ENCODE measurements around the gene RET. TPM values are rescaled to one million over a fixed set of nuclear protein-coding genes. Genes with fewer than 3 reads are reported as not detected.

Gene RET
- polyA plus RNA-seq, 3 donors, result 0.08 to 0.39 (median 0.14) TPM

DNA sequence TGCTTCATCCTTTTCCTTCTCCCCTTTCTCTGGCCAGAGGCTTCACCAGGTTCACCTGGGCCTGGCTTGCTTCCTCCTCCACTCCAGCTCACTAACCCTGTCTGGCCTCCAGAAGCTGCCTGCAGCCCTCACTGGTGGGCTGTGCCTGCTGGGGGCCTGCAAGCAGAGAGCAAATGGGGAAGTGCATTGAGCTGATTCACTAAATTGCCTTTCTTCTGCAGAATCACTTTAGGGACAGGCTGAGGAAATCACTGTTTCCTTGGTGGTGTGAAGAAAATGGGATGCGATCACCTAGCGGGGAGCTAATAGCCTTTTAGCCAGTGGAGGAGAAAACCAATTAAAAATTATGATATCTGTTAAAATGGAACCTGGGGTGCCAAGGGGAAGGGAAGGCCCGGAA lies 3.0 kb downstream of the RET start:
- Histone ChIP-seq H3K9me3 (replicated peaks in 1 of 2; ENCODE audit: control insufficient read depth in 1 of 2, insufficient read depth in 1 of 2, low read length in 2 of 2) (no peaks in the 10 kb centered on the region), H2AFZ (ENCODE audit: insufficient read depth, low read depth, low read length, poor library complexity, severe bottlenecking) (no peak overlapping the region), H4K20me1 (ENCODE audit: insufficient read depth, low read length) (no peaks in the 10 kb centered on the region), H3K79me2 (ENCODE audit: insufficient read depth, low read length) (no peaks in the 10 kb centered on the region), H3K9ac (ENCODE audit: insufficient read depth, low read length, poor library complexity, severe bottlenecking) (no peak overlapping the region), H3K4me2 (replicated peaks; ENCODE audit: extremely low read depth, low read length, poor library complexity, severe bottlenecking) (no peak overlapping the region), H3K4me1 (ENCODE audit: control insufficient read depth in 1 of 2, insufficient read depth in 2 of 2, low read length in 2 of 2) (peaks cover 35 to 69% of the 10 kb centered on the region in 2 donors), H3K36me3 (replicated peaks in 1 of 2; ENCODE audit: control insufficient read depth in 1 of 2, insufficient read depth in 2 of 2, low read length in 2 of 2) (no peaks in the 10 kb centered on the region), H3K4me3 (replicated peaks in 1 of 3; ENCODE audit: low read depth in 2 of 3, low read length in 3 of 3) (no peak overlapping the region), H3K27ac (ENCODE audit: low read depth in 1 of 2, low read length in 2 of 2) (no peak overlapping the region), H3K27me3 (ENCODE audit: control insufficient read depth in 2 of 2, insufficient read depth in 2 of 2, low read length in 2 of 2) (peaks cover 8 to 42% of the 10 kb centered on the region in 2 donors)
- Mint-ChIP-seq H3K9me3 (peaks cover 0 to 9% (median 0%) of the 10 kb centered on the region in 7 donors), H3K4me1 (peaks cover 49% of the 10 kb centered on the region), H3K27me3 (ENCODE audit: low read depth in 3 of 3) (peaks cover 35 to 62% (median 58%) of the 10 kb centered on the region in 3 donors), H3K4me3 (peak overlapping the region in 1 of 2 donors; percentile 7), H3K36me3 (peaks cover 0 to 1% of the 10 kb centered on the region in 2 donors), H3K27ac (no peak overlapping the region)
- no peak for DNase-seq
- TF ChIP-seq, protein P1, sequence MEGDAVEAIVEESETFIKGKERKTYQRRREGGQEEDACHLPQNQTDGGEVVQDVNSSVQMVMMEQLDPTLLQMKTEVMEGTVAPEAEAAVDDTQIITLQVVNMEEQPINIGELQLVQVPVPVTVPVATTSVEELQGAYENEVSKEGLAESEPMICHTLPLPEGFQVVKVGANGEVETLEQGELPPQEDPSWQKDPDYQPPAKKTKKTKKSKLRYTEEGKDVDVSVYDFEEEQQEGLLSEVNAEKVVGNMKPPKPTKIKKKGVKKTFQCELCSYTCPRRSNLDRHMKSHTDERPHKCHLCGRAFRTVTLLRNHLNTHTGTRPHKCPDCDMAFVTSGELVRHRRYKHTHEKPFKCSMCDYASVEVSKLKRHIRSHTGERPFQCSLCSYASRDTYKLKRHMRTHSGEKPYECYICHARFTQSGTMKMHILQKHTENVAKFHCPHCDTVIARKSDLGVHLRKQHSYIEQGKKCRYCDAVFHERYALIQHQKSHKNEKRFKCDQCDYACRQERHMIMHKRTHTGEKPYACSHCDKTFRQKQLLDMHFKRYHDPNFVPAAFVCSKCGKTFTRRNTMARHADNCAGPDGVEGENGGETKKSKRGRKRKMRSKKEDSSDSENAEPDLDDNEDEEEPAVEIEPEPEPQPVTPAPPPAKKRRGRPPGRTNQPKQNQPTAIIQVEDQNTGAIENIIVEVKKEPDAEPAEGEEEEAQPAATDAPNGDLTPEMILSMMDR (IDR thresholded peaks at IDR 0.05), result no peak
- WGBS (ENCODE audit: insufficient coverage), result 0% methylated on average over 2 of the region's 3 CpGs
- intact Hi-C loops (cut with micrococcal nuclease), result no loop called here

DNA sequence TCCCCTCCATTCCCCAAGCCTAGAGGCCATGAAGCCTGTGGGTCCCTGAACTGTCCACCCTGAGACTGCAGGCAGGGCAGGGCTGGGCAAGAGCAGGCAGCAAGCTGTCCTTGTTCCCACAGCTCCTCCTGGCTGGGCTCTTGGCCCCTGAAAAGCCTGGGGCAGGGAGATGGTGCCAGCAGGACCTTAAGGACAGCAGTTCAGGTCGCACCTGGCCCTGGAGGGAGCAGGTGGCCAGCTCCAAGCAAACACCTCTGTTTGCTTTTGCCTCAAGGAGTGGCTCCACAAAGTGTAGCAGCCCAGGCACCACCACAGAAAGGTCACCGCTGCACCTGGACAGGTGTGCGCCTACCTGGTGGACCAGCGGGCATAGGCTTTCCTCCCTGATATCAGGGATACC lies 5.2 kb downstream of the RET start:
- 88% methylated on average over 4 of the region's 4 CpGs for WGBS (ENCODE audit: insufficient coverage)

More for the DNA sequence above, 5.2 kb downstream of the RET start:
- no peak overlapping the region for H3K27ac ChIP-seq (ENCODE audit: low read depth in 1 of 2, low read length in 2 of 2)
- Mint-ChIP-seq H3K9me3 (peaks cover 0 to 9% (median 1%) of the 10 kb centered on the region in 7 donors), H3K36me3 (peaks cover 0 to 1% of the 10 kb centered on the region in 2 donors), H3K4me1 (peaks cover 43% of the 10 kb centered on the region), H3K27me3 (ENCODE audit: low read depth in 3 of 3) (peaks cover 19 to 49% (median 44%) of the 10 kb centered on the region in 3 donors), H3K4me3 (no peak overlapping the region), H3K27ac (no peak overlapping the region)
- no peaks in the 10 kb centered on the region for H3K79me2 ChIP-seq (ENCODE audit: insufficient read depth, low read length)
- H4K20me1 ChIP-seq (ENCODE audit: insufficient read depth, low read length), result no peaks in the 10 kb centered on the region
- H3K4me3 ChIP-seq (replicated peaks in 1 of 3; ENCODE audit: low read depth in 2 of 3, low read length in 3 of 3), result no peak overlapping the region
- no peak for DNase-seq
- H3K4me1 ChIP-seq (ENCODE audit: control insufficient read depth in 1 of 2, insufficient read depth in 2 of 2, low read length in 2 of 2), result peaks cover 30 to 59% of the 10 kb centered on the region in 2 donors
- H3K4me2 ChIP-seq (replicated peaks; ENCODE audit: extremely low read depth, low read length, poor library complexity, severe bottlenecking), result no peak overlapping the region
- TF ChIP-seq, protein P1 (IDR thresholded peaks at IDR 0.05), result no peak
- H3K36me3 ChIP-seq (replicated peaks in 1 of 2; ENCODE audit: control insufficient read depth in 1 of 2, insufficient read depth in 2 of 2, low read length in 2 of 2), result no peaks in the 10 kb centered on the region
- no peak overlapping the region for H2AFZ ChIP-seq (ENCODE audit: insufficient read depth, low read depth, low read length, poor library complexity, severe bottlenecking)
- H3K9ac ChIP-seq (ENCODE audit: insufficient read depth, low read length, poor library complexity, severe bottlenecking), result peak overlapping the region; percentile 2
- no peaks in the 10 kb centered on the region for H3K9me3 ChIP-seq (replicated peaks in 1 of 2; ENCODE audit: control insufficient read depth in 1 of 2, insufficient read depth in 1 of 2, low read length in 2 of 2)
- H3K27me3 ChIP-seq (ENCODE audit: control insufficient read depth in 2 of 2, insufficient read depth in 2 of 2, low read length in 2 of 2), result peaks cover 0 to 25% of the 10 kb centered on the region in 2 donors
- intact Hi-C loops (cut with micrococcal nuclease), result no loop called here

Measured in CD14-positive monocyte (primary cell).